Glutamatergic neuron (in vitro differentiated cells): Measurements from ENCODE around the gene FKBP10. TPM values are rescaled to one million over a fixed set of nuclear protein-coding genes. Genes with fewer than 3 reads are reported as not detected.
A peak's percentile ranks its signal among the peaks of the same experiment; 100 is the strongest.
"Not testable (repeated sequence)": the region's sequence is repeated elsewhere in the genome, so short reads cannot be mapped to it uniquely, and the experiment has no call there.

Experiments used
- DNase-seq: peaks from one replicate; pipeline ENCODE4 v3.0.0; 2022
- H3K27ac Mint-ChIP-seq: one replicate; pipeline ENCODE4 v1.8.0; 2020; ENCODE audit warnings: mild to moderate bottlenecking, mixed read lengths, inconsistent platforms; ENCODE audit not compliant: unreplicated experiment
- H3K27me3 Mint-ChIP-seq: one replicate; pipeline ENCODE4 v1.8.0; 2020; ENCODE audit warnings: mild to moderate bottlenecking, moderate library complexity, mixed read lengths, inconsistent platforms; ENCODE audit not compliant: unreplicated experiment
- H3K36me3 Mint-ChIP-seq: one replicate; pipeline ENCODE4 v1.8.0; 2020; ENCODE audit warnings: mild to moderate bottlenecking, mixed read lengths, inconsistent platforms; ENCODE audit not compliant: unreplicated experiment
- H3K4me1 Mint-ChIP-seq: one replicate; pipeline ENCODE4 v1.8.0; 2020; ENCODE audit warnings: mild to moderate bottlenecking, low read depth, mixed read lengths, inconsistent platforms; ENCODE audit not compliant: unreplicated experiment
- H3K4me3 Mint-ChIP-seq: one replicate; pipeline ENCODE4 v1.8.0; 2020; ENCODE audit warnings: mild to moderate bottlenecking, mixed read lengths, inconsistent platforms; ENCODE audit not compliant: unreplicated experiment
- H3K9me3 Mint-ChIP-seq: one replicate; pipeline ENCODE4 v1.8.0; 2020; ENCODE audit warnings: mild to moderate bottlenecking, moderate library complexity, mixed read lengths, inconsistent platforms; ENCODE audit not compliant: unreplicated experiment
- total RNA-seq: library from RNA; stranded (reverse); fragmentation: NEBNext Ultra II Directional; extraction: Animal tissue kit (Norgen Biotek cat#: 25700); gene quantifications from one replicate; pipeline ENCODE4 v1.2.1, GENCODE V29; 2021; ENCODE audit not compliant: unreplicated experiment
- TF ChIP-seq, protein P1 (sequence below): fragments of 200-600 bp; sonication (generic); IDR thresholded peaks from one replicate; pipeline ENCODE4 v1.5.0; 2021; ENCODE audit not compliant: partially characterized antibody, unreplicated experiment

FKBP10 gene
- total RNA-seq, 1 donor from 2014 or later: 28.5 TPM

DNA sequence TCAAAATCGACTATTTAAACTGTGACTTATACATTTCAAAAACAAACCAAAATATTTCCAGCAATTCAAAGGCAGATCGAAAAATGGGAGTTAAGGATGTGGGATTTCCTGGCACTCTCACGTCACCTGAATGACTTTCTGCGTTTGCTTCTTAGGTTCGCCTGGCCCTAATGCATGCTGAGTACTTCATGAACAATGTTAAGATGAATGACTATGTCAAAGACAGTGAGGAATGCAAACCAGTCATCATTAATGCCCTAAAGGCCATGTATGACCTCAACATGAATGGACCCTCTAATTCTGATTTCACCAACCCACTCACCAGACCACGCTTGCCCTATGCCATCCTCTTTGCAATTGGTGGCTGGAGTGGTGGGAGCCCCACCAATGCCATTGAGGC is 32.2 kb downstream of the FKBP10 start:
- Mint-ChIP-seq H3K9me3 (no peaks in the 10 kb centered on the region), H3K27ac (no peak overlapping the region), H3K4me1 (peaks cover 1% of the 10 kb centered on the region), H3K4me3 (no peak overlapping the region), H3K36me3 (no peaks in the 10 kb centered on the region), H3K27me3 (peaks cover 2% of the 10 kb centered on the region)
- no peak for DNase-seq
- TF ChIP-seq, protein P1, sequence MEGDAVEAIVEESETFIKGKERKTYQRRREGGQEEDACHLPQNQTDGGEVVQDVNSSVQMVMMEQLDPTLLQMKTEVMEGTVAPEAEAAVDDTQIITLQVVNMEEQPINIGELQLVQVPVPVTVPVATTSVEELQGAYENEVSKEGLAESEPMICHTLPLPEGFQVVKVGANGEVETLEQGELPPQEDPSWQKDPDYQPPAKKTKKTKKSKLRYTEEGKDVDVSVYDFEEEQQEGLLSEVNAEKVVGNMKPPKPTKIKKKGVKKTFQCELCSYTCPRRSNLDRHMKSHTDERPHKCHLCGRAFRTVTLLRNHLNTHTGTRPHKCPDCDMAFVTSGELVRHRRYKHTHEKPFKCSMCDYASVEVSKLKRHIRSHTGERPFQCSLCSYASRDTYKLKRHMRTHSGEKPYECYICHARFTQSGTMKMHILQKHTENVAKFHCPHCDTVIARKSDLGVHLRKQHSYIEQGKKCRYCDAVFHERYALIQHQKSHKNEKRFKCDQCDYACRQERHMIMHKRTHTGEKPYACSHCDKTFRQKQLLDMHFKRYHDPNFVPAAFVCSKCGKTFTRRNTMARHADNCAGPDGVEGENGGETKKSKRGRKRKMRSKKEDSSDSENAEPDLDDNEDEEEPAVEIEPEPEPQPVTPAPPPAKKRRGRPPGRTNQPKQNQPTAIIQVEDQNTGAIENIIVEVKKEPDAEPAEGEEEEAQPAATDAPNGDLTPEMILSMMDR: no peak

DNA sequence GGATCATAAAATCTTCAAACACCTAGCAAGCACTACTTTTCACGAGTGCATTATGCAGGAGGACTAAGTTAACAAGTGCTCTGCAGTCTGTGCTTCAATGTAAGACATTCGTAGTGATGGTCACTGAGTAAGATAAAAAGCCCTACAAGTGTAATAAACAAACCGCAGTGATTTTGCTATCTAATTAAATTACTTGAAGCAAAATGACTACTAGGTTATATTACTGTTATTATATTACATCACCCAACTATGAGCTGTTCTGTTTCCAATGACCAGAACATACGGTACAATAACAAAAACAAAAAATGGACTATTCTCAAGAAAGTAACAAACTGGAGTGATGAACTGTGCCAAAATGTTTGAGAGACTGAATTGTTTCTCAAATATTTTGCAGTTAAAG is 36.0 kb downstream of the FKBP10 start:
- Mint-ChIP-seq H3K9me3 (no peaks in the 10 kb centered on the region), H3K4me3 (no peak overlapping the region), H3K36me3 (no peaks in the 10 kb centered on the region), H3K27ac (no peak overlapping the region), H3K4me1 (peaks cover 1% of the 10 kb centered on the region), H3K27me3 (peaks cover 4% of the 10 kb centered on the region)
- TF ChIP-seq, protein P1: no peak
- no peak for DNase-seq

- Mint-ChIP-seq H3K36me3 (no peaks in the 10 kb centered on the region), H3K27ac (no peak overlapping the region), H3K27me3 (peaks cover 4% of the 10 kb centered on the region), H3K4me1 (peaks cover 1% of the 10 kb centered on the region), H3K4me3 (no peak overlapping the region), H3K9me3 (no peaks in the 10 kb centered on the region)
- TF ChIP-seq, protein P1: no peak
- DNase-seq: no peak
These were observed 36.6 kb downstream of the FKBP10 start for GRCh38 chr17:41849251-41849990.

GRCh38 chr17:41851382-41851781 is 38.6 kb downstream of the FKBP10 start:
- H3K9me3 Mint-ChIP-seq, H3K36me3 Mint-ChIP-seq, H3K4me1 Mint-ChIP-seq, DNase-seq, H3K4me3 Mint-ChIP-seq, H3K27me3 Mint-ChIP-seq, H3K27ac Mint-ChIP-seq: not testable (repeated sequence)

DNA sequence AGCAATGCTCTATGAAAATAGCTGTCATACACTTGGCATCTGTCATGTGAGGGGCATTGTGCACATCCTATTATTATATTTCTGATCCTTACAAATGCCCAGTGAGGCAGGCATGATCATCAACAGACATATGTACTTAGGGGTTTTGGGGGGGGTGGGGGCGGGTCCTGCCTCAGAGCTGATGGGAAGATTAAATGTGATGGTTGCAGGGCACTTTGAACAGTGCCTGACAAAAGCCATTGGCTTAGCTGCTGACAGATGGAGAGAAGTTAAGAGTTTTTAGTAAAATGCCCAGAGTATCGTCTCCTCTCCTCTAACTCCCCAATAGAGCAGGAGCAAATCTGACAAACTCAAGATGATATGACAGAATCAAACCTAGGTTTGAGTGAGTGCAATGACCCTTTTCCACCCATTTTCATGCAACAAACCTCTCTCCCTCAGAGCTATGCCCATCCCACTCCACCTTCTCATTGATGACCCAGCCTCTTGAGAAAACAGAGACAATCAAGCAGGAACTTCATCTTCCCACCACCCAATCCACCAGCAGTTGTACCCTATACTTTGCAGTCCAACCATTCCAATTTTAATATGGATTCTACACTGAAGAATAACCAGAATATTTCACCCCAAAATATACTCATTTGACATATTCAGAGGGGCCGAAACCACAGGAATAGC is 47.6 kb downstream of the FKBP10 start:
- TF ChIP-seq, protein P1: no peak
- Mint-ChIP-seq H3K36me3 (no peaks in the 10 kb centered on the region), H3K27me3 (peaks cover 5% of the 10 kb centered on the region), H3K4me1 (peaks cover 13% of the 10 kb centered on the region), H3K27ac (peak overlapping the region; percentile 53), H3K4me3 (peak overlapping the region; percentile 30), H3K9me3 (peaks cover 1% of the 10 kb centered on the region)
- no peak for DNase-seq
